BLaER1 treated with 17β-estradiol and CSF1 and Interleukin-3, amounts not matched to agents 10 nM and 100 nM (cell line): ENCODE measurements around the gene ARL14EP.

Source experiments
- H3K27ac ChIP-seq, 11 experiments: shearing (Covaris generic); formaldehyde crosslinking; 2 replicates each; pipeline ENCODE4 v1.8.1; 2022
- H3K27me3 ChIP-seq, 11 experiments: shearing (Covaris generic); formaldehyde crosslinking; 2 replicates each; pipeline ENCODE4 v1.8.1; 2022
- H3K36me3 ChIP-seq, 11 experiments: shearing (Covaris generic); formaldehyde crosslinking; 2 replicates each; pipeline ENCODE4 v1.8.1; 2022
- H3K4me1 ChIP-seq, 10 experiments: shearing (Covaris generic); formaldehyde crosslinking; 2 replicates each; pipeline ENCODE4 v1.8.1; 2022
- H3K4me2 ChIP-seq, 11 experiments: shearing (Covaris generic); formaldehyde crosslinking; 2 replicates each; pipeline ENCODE4 v1.8.1; 2022
- H3K4me3 ChIP-seq, 10 experiments: shearing (Covaris generic); formaldehyde crosslinking; 2 replicates each; pipeline ENCODE4 v1.8.1; 2022
- H3K9ac ChIP-seq, 11 experiments: shearing (Covaris generic); formaldehyde crosslinking; 2 replicates each; pipeline ENCODE4 v1.8.1; 2022
- H3K9me3 ChIP-seq, 11 experiments: shearing (Covaris generic); formaldehyde crosslinking; replicated peaks in 1 of 11; 2 replicates each; pipeline ENCODE4 v1.8.1; 2022
- H4K20me1 ChIP-seq, 11 experiments: shearing (Covaris generic); formaldehyde crosslinking; 2 replicates each; pipeline ENCODE4 v1.8.1; 2022
- Cebpa-rat ChIP-seq, 11 experiments: shearing (Covaris generic); IDR thresholded peaks; 2 replicates each; pipeline ENCODE4 v1.8.1; 2022

Gene ARL14EP

DNA sequence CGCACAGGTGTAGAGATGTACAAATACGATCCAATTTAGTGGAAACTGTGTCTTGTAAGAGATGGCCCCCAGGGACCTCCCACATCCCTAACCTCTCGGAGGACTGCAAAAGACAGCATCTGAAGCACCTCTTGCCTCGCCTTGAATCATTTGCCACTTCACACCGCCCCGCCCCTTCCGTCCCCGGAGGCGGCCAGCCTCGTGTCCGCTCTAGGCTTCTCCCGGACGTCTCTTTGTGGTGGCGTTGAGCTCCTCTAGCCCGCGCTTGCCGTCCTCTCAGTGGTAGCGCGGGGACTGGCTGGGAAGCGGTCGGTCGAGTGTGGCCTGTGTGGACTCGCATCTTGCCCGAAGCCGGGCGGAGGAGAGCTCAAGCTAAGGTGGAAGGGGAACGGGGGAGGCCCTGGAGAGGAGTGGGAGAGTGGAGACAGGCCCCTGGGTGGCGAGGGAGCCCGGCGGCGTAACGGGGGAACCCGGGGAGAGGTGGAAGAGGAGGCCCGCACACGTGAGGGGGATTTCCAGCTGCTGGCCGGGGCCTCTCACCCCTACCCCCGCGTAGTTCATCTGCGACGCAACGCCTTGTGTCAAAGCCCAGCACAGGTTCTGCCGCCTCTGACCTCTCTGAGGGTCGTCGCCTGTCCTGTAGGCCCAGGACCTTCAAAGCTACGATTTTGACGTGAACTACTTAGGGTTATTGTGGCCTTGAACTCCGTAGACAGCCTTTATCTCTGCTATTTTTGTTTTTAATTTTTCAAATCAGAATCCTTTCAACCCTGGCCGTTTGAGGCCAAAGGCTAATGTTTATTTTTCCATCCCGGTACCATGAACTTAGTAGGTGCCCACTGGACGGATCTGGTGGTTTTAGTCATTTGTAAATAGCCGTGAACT, at the start of gene ARL14EP:
ARL14EP (plus strand) TSS at position 279 of the 885 bp plus-strand sequence. CDS start 7,845 bp downstream, outside the sequence.
- H4K20me1 ChIP-seq = peaks cover 3 to 44% (median 31%) of the 10 kb centered on the region in 11 experiments; a peak in 13 of 22 replicates
- H3K4me2 ChIP-seq = peak within 1 kb of the TSS; percentile 84 to 96 (median 91)
- no peak for TF ChIP-seq Cebpa-rat (IDR thresholded peaks at IDR 0.05)
- H3K9me3 ChIP-seq = no peaks in the 10 kb centered on the region
- peaks cover 0 to 22% (median 17%) of the 10 kb centered on the region in 11 experiments; a peak in 14 of 22 replicates for H3K36me3 ChIP-seq
- peak within 1 kb of the TSS; percentile 92 to 98 (median 96) for H3K27ac ChIP-seq
- peak within 1 kb of the TSS; percentile 92 to 99 (median 96) for H3K9ac ChIP-seq
- H3K27me3 ChIP-seq = no peaks in the 10 kb centered on the region
- H3K4me1 ChIP-seq = peaks cover 33 to 50% (median 42%) of the 10 kb centered on the region in 10 experiments
- peak within 1 kb of the TSS; percentile 72 to 89 (median 80) for H3K4me3 ChIP-seq

DNA sequence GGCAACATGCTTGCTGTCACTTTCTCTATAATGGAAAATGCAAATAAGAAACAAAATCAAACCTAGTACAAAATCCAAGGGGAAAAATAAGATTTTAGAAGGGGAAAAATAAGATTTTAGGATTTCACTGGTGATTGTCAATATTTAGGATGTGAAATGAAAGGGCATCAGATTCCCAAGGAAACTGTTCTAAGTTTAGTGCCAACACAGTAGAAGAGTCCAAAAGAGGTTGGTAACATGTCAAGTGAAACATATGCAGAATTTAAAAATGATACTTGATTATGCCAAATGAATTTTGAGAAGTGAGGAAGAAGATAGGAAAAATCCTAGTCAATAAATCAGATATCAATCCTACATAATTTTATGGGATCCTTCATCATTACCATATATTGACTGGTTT, 45.7 kb upstream of the ARL14EP start:
- Histone ChIP-seq H3K27ac (no peak overlapping the region), H3K9ac (no peak overlapping the region), H3K9me3 (no peaks in the 10 kb centered on the region), H4K20me1 (no peaks in the 10 kb centered on the region), H3K4me2 (no peak overlapping the region), H3K4me1 (peaks cover 6 to 13% (median 10%) of the 10 kb centered on the region in 10 experiments), H3K4me3 (no peak overlapping the region), H3K27me3 (no peaks in the 10 kb centered on the region), H3K36me3 (no peaks in the 10 kb centered on the region)
- TF ChIP-seq Cebpa-rat (IDR thresholded peaks at IDR 0.05) = no peak

DNA sequence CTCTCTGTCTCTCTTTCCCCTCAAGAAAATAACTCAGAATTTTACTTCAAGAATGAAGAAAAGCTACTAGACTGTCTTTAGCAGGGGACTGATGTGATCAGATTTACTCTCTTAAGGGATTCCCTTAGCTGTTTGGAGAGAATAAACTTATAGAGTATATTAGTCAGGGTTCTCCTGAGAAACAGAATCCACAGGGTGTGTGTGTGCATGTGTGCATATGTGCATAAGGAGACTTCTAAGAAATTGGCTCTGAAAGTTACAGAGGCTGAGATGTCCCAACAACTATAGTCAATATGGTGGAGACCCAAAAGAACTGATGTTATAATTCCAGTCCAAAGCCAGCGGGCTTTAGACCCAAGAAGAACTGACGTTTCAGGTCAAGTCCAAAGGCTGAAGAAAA, 43.1 kb upstream of the ARL14EP start:
- no peaks in the 10 kb centered on the region for H3K36me3 ChIP-seq
- H3K4me3 ChIP-seq = no peak overlapping the region
- TF ChIP-seq Cebpa-rat (IDR thresholded peaks at IDR 0.05) = no peak
- no peak overlapping the region for H3K4me2 ChIP-seq
- H4K20me1 ChIP-seq = no peaks in the 10 kb centered on the region
- no peaks in the 10 kb centered on the region for H3K9me3 ChIP-seq
- no peak overlapping the region for H3K27ac ChIP-seq
- peaks cover 8 to 16% (median 13%) of the 10 kb centered on the region in 10 experiments for H3K4me1 ChIP-seq
- no peaks in the 10 kb centered on the region for H3K27me3 ChIP-seq
- no peak overlapping the region for H3K9ac ChIP-seq

DNA sequence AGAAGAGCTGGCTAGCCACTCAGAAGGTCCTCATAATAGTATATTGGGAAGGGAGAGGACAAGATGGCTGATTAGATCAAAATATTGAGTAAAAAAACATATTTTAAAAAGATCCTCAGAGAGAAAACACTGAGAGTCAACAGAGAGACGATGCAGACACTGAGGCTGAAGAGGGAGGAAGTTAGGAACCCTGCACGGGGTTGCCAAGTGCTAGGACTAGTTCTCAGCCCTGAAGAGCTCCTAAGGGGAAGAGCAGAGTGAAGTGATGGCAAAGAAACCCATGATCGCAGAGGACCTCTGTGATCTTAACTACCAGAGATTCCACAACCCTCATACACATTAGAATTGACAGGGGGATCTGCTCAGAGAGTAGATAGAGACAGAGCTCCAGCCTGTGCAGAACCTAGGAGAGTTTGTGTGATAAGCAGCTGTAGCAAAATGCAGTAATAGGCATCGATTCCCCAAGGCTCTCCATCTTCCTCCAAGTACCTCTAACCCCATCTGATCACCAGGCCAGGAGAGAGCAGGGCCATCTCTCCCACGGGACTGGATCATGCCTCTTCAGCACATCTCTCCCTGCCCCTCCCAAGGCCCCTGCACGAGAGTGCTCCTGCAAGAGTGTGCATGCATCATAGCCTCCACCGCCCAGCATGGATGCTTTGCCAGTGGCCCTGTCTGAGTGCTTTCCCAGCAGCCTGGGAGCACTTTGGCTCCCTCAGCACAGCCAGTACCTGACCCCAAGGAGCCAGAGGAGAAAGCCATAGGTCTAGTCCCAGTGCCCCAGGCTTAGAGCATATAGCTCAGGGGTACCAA, 41.2 kb upstream of the ARL14EP start:
- peak overlapping the region; percentile 51 to 91 (median 77) for H3K4me2 ChIP-seq
- no peaks in the 10 kb centered on the region for H3K27me3 ChIP-seq
- peaks cover 8 to 16% (median 13%) of the 10 kb centered on the region in 10 experiments for H3K4me1 ChIP-seq
- no peak overlapping the region for H3K4me3 ChIP-seq
- peak overlapping the region in 2 of 11 experiments; percentile 5 to 25; a peak in 1 of 22 replicates for H3K27ac ChIP-seq
- no peak overlapping the region for H3K9ac ChIP-seq
- no peaks in the 10 kb centered on the region for H3K36me3 ChIP-seq
- H3K9me3 ChIP-seq = no peaks in the 10 kb centered on the region
- no peak for TF ChIP-seq Cebpa-rat (IDR thresholded peaks at IDR 0.05)
- no peaks in the 10 kb centered on the region for H4K20me1 ChIP-seq

DNA sequence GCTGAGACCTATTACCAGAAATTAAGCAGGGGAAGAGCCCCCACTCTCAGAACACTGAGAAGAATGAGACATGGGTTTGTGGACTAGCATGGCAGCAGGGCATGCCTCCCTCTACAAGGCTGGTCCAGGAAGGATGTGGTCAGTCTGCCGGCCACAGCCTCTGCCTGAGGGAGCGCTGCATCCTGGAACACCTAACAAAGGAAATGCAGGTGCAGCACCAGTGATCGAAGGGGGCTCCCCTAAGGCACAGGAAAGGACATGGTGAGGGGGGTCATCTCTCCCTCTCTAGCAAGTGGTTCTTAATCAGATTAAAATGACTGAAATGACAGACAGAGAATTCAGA, 40.6 kb upstream of the ARL14EP start:
- H3K9me3 ChIP-seq = no peaks in the 10 kb centered on the region
- TF ChIP-seq Cebpa-rat (IDR thresholded peaks at IDR 0.05) = no peak
- no peak overlapping the region for H3K9ac ChIP-seq
- H3K36me3 ChIP-seq = no peaks in the 10 kb centered on the region
- peak overlapping the region in 1 of 11 experiments; percentile 25; a peak in 1 of 22 replicates for H3K27ac ChIP-seq
- H4K20me1 ChIP-seq = no peaks in the 10 kb centered on the region
- H3K4me3 ChIP-seq = no peak overlapping the region
- no peaks in the 10 kb centered on the region for H3K27me3 ChIP-seq
- H3K4me1 ChIP-seq = peaks cover 8 to 16% (median 13%) of the 10 kb centered on the region in 10 experiments
- H3K4me2 ChIP-seq = peak overlapping the region; percentile 51 to 91 (median 77)

DNA sequence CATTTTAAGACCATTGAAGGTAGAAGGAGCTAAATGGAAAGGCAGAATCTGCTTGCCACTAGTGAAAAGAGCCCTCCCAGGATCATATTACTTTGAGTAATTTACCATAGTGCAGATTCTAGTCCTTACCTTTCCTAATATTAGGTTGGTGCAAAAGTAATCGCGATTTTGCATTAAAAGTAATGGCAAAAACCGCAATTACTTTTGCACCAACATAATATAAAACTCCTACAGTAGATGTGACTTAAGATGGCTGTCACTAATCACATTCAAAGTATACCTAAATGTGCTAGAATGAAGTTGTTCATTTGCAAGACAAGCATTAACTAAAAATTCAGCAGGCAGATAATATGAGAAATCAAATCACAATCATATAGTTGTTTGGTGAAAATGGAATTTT, 38.1 kb upstream of the ARL14EP start:
- H4K20me1 ChIP-seq = no peaks in the 10 kb centered on the region
- TF ChIP-seq Cebpa-rat (IDR thresholded peaks at IDR 0.05) = no peak
- H3K4me2 ChIP-seq = no peak overlapping the region

DNA sequence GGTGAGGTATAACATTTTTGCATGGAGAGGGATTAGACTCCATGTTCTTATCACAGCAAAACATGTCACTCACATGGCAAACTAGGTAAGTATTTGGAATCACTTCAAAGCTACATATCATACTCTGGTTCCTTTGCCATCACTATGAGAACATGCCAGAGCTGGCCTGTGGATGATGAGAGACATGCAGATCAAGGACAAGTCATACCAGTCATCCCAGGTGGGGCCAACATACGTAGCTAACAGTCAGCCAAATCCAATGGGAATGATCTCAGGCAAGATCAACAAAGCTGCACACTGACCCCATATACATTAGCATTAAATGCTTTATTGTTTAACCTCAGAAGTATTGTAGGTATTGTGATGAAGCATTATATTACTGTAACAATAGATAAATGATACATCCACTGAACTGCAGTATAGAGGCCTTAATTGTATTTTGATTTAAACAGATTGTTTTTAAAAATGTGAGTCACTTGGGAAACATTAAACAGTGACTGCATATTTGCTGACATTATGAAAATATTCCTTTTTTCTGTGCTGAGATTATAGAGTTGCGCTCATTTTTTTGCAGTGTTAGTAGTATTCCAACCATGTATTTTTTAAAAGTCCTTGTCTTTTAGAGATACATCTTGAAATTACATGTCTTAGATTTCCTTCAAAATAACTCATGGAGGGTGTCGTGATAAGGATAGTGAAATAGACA, 37.3 kb upstream of the ARL14EP start:
- H3K9ac ChIP-seq = no peak overlapping the region
- no peaks in the 10 kb centered on the region for H3K36me3 ChIP-seq
- H3K4me2 ChIP-seq = no peak overlapping the region
- no peaks in the 10 kb centered on the region for H3K9me3 ChIP-seq
- H3K4me3 ChIP-seq = no peak overlapping the region
- H3K4me1 ChIP-seq = peaks cover 8 to 16% (median 13%) of the 10 kb centered on the region in 10 experiments
- H4K20me1 ChIP-seq = no peaks in the 10 kb centered on the region
- no peak overlapping the region for H3K27ac ChIP-seq
- H3K27me3 ChIP-seq = no peaks in the 10 kb centered on the region
- no peak for TF ChIP-seq Cebpa-rat (IDR thresholded peaks at IDR 0.05)

More for the DNA sequence above, 38.1 kb upstream of the ARL14EP start:
- Histone ChIP-seq H3K4me3 (no peak overlapping the region), H3K36me3 (no peaks in the 10 kb centered on the region), H3K4me1 (peaks cover 8 to 16% (median 13%) of the 10 kb centered on the region in 10 experiments), H3K9ac (no peak overlapping the region), H3K9me3 (no peaks in the 10 kb centered on the region), H3K27me3 (no peaks in the 10 kb centered on the region), H3K27ac (no peak overlapping the region)

DNA sequence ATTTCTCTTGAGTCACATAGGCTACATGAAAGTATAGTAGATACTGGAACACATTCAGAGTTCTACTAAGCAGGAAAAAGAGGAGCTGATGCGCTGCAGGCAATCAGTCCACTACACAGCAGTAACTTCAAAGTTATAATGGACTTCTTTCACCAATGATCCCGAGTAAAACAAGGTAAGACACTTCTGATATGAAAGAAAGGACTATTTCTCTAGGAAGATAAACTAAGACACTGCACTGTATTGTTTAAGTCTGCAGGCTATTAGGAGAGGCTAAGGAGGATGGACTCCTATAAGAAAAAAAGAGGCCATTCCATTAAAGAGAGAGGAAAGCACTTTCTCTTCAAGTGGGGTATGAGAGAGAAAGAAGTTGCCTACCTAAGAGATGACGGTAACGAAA, 31.6 kb upstream of the ARL14EP start:
- TF ChIP-seq Cebpa-rat (IDR thresholded peaks at IDR 0.05) = no peak
- Histone ChIP-seq H3K9me3 (no peaks in the 10 kb centered on the region), H4K20me1 (no peaks in the 10 kb centered on the region), H3K4me1 (no peaks in the 10 kb centered on the region), H3K27me3 (no peaks in the 10 kb centered on the region), H3K4me2 (no peak overlapping the region), H3K9ac (no peak overlapping the region), H3K27ac (no peak overlapping the region), H3K4me3 (no peak overlapping the region), H3K36me3 (no peaks in the 10 kb centered on the region)

DNA sequence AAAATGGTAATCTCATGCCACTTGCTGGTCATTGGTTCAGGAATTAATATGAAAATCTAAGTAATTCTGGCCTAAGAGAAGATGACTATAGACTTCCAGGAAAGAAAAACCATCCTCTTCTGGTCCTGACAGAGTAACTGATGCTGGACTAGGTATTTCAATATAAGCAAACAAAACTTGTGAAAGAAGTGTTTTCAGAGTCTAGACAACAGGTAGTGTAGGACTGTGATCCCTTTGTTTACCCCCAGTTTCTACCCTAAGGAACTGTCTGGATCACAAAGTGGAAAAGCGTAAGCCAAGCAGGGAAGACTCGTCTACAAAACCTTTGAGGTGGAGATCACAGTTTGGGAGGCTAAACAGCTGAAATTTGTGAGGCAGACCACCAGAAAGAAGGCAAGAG, 30.4 kb upstream of the ARL14EP start:
- TF ChIP-seq Cebpa-rat (IDR thresholded peaks at IDR 0.05) = no peak
- no peak overlapping the region for H3K9ac ChIP-seq
- H3K4me3 ChIP-seq = no peak overlapping the region
- no peaks in the 10 kb centered on the region for H3K27me3 ChIP-seq
- H3K9me3 ChIP-seq = no peaks in the 10 kb centered on the region
- no peak overlapping the region for H3K27ac ChIP-seq
- H3K4me2 ChIP-seq = no peak overlapping the region
- no peaks in the 10 kb centered on the region for H3K4me1 ChIP-seq
- H3K36me3 ChIP-seq = no peaks in the 10 kb centered on the region
- H4K20me1 ChIP-seq = no peaks in the 10 kb centered on the region
